ENCODE measurements around the gene MAGOH.
A peak's percentile ranks its signal among the peaks of the same experiment; 100 is the strongest.
"Not testable (repeated sequence)": the region's sequence is repeated elsewhere in the genome, so short reads cannot be mapped to it uniquely, and the experiment has no call there.

Gene MAGOH

DNA sequence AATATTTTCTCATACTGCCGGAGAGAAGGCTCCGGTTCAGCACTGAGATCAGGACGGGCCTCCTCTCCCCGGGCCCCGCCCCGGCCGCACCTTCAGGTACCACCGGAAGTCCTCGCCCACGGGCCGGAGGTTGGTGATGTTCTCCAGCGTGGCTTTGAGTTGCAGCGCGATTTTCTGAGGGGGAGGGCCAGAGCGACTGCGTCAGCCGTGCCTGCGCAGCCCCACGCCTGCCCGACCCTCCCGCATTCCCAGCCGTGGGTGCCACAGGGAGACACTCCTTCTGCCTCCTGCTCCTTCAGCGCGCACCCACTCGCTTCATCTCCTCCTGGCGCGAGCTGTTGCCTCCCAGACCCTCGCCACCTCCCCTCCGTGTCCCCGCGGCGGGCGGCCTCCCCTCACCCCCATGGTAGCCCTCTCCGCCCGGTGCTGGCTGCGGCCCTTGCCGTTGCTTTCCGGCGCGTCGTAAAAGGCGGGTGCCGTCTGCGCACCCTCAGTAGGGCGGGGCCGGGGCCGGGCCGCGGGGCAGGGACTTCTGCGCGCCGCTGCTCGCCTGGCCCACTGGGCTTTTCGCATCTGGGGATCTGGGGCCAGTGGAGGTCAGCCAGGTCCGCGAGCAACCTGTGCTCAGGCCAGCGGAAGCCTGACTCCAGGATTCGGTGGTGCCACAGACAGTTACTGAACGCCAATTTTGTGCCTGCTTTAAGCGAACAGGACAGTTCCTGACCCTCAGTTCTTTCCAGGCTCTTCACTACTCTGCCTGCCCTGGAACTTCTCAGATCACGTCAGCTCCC lies 18.0 kb downstream of the MAGOH start, which contains the start of gene CZIB:
TSS of gene CZIB (minus strand) at position 464 of the 791 bp plus-strand sequence. CDS start at position 405, 59 bp downstream.
- DNase-seq (ENCODE audit: low read depth in 2 of 2) = peak in 1 of 2 experiments; percentile 61

GRCh38 chr1:53219711-53220110 lies 18.6 kb downstream of the MAGOH start:
- DNase-seq (ENCODE audit: low read depth in 2 of 2) = no peak

GRCh38 chr1:53218201-53218600 lies 20.1 kb downstream of the MAGOH start:
- no peak for DNase-seq (ENCODE audit: low read depth in 2 of 2)

- DNase-seq (ENCODE audit: low read depth in 2 of 2) = no peak
Observed at GRCh38 chr1:53214376-53214940, 23.9 kb downstream of the MAGOH start.

DNA sequence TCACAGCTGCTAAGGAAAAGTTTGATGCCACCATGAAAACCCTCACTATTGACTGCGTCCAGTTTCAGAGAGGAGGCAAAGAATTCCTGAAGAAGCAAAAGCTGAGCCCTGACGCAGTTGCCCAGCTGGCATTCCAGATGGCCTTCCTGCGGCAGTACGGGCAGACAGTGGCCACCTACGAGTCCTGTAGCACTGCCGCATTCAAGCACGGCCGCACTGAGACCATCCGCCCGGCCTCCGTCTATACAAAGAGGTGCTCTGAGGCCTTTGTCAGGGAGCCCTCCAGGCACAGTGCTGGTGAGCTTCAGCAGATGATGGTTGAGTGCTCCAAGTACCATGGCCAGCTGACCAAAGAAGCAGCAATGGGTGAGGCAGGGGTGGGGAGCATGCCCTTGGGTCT lies 27.4 kb downstream of the MAGOH start:
- no peak for DNase-seq (ENCODE audit: low read depth in 2 of 2)

DNA sequence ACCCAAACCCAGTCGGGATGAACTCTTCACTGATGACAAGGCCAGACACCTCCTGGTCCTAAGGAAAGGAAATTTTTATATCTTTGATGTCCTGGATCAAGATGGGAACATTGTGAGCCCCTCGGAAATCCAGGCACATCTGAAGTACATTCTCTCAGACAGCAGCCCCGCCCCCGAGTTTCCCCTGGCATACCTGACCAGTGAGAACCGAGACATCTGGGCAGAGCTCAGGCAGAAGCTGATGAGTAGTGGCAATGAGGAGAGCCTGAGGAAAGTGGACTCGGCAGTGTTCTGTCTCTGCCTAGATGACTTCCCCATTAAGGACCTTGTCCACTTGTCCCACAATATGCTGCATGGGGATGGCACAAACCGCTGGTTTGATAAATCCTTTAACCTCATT lies 28.0 kb downstream of the MAGOH start:
- no peak for DNase-seq (ENCODE audit: low read depth in 2 of 2)

DNA sequence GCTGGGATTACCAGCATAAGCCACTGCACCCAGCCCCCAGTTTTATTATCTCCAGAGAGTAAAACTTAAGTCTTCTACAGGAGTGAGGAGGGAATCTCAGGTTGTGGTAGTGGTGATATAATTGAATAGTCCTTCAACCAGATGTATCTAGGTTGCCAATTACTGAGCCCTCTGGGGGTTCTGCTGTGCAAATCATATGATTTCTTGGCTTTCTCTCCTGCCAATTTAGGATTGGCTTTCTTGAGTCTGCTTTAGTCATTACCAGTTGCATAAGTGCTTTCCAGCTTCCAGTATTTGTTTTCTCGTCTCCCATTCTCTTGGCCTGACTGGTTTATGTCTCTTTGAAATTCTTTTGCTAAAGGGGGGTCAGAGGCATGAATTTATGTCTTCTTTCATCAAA lies 30.6 kb downstream of the MAGOH start:
- no peak for DNase-seq (ENCODE audit: low read depth in 2 of 2)

- no peak for DNase-seq (ENCODE audit: low read depth in 2 of 2)
Observed at GRCh38 chr1:53206735-53207379, 31.5 kb downstream of the MAGOH start.

DNA sequence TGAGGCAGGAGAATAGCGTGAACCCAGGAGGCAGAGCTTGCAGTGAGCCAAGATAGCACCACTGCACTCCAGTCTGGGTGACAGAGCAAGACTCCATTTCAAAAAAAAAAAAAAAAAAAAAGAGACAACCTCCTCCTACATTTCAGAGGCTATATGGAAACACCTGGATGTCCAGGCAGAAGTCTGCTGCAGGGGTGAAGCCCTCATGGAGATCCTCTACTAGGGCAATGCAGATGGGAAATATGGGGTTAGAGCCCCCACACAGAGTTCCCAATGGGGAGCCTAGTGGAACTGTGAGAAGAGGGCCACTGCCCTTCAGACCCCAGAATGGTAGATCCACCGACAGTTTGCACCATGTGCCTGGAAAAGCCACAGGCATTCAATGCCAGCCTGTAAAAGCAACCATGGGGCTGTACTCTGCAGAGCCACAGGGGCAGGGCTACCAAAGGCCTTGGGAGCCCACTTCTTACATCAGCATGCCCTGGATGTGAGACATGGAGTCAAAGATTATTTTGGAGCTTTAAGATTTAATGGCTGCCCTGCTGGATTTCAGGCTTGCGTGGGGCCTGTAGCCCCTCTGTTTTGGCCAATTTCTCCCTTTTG lies 32.1 kb downstream of the MAGOH start:
- DNase-seq (ENCODE audit: low read depth in 2 of 2) = not testable (repeated sequence)

DNA sequence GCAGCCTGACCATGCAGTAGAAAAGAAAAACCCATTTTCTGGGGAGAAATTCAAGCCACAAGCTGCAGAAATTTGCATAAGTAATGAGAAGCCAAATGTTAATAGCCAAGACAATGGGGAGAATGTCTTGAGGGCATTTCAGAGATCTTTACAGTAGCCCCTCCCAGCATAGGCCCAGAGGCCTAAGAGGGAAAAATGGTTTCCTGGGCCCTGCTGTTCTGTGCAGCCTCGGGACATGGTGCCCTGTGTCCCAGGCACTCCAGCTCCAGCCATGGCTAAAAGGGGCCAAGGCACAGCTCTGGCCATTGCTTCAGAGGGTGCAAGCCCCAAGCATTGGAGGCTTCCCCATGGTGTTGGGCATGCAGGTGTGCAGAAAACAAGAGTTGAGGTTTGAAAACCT lies 32.8 kb downstream of the MAGOH start:
- DNase-seq (ENCODE audit: low read depth in 2 of 2) = not testable (repeated sequence)

DNA sequence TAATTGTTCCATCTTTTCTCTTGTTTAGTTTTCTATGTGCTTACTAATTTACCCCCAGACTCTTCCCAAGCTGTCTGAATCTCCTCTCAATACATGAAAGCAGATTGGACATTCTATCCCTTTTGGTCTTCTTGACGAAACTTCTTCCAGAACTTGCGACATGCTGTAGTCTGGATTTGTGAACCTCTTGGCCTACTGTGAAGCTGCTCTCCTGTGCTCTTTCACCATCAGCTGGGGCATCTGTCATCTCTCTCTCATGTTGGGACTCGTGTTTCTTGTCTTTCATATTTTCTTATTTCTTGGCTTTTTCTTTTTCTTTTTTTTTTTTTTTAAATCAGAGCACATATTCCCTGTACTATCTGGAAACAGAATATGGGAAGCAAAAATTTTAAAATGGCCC lies 34.9 kb downstream of the MAGOH start:
- DNase-seq (ENCODE audit: low read depth in 2 of 2) = no peak

DNA sequence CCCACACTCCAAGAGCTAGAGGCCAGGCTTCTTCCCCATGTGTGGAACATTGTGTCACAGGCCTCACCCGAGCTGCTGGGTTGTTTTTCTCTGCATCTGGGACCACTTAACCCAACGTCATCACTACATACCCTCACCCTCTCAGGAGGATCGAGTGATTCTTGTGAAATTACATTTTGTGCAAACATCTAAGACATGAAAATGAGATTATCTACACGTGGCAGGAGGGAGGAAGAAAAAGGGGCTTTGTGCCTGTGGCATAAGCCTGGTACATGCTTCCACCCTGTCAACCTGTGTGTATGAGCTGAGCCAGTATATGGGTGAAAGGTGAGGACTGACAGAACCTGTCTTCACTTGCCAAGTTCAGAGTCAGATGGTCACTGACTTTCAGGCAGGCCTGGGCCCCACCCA lies 40.1 kb downstream of the MAGOH start:
- peak; percentile 71 to 72 for DNase-seq (ENCODE audit: low read depth in 2 of 2)

- no peak for DNase-seq (ENCODE audit: low read depth in 2 of 2)
Observed at GRCh38 chr1:53197291-53198200, 40.8 kb downstream of the MAGOH start.

DNA sequence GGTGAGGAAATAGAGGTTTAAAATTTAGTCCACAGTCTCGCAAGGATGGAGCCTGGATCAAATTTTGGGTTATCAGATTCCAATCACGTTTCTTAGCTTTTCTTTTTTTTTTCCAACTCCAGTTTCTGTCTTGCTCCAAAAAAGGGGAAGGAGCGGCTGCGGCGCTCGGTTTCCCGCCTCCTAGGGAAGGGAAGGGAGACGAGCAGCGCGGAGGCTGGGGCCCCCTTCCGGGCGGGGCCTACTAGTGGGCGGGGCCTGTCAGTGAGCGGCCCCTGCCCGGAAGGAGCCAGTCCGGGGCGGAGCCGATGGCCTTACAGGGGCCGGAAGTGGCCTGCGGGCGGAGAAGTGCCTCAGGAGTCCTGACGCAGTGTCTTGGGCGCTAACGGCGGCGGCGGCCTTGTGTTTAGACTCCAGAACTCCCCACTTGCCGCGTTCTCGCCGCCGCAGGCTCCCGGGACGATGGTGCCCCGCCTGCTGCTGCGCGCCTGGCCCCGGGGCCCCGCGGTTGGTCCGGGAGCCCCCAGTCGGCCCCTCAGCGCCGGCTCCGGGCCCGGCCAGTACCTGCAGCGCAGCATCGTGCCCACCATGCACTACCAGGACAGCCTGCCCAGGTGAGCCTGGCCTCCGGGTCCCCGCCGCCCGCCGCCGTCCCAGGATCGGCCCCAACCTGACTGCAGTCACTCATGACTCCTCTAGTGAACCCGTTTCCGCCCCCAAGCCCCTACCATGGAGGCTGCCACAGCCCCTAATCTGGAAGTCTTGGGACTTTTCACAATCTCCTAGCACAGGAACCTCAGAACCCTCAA lies 41.6 kb downstream of the MAGOH start, which contains the start of gene CPT2:
TSS of gene CPT2 (plus strand) at position 340 of the 806 bp plus-strand sequence. CDS start at position 460, 120 bp downstream.
- peak; percentile 76 to 78 for DNase-seq (ENCODE audit: low read depth in 2 of 2)

DNA sequence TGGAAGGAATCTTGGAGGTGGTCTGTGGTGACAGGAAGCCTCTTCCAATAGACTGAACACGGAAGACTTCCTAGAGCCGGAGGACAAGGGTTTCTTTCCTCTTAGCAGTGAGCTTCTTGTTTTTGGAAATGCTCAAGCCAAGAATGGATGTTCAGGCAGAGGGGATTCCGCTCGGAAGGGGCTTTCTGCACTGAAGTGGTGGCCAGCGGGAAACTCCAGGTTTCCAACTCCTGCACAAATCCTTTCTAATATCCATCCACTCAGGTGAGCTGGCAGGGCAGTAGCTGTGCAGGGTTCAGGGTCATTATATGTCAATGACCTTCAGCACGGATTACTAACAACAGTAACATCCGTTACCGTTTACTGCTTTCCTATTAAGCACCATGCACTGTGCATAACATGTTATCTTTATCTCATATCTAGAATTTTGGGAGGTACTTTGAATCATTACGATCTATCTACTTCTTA lies 42.3 kb downstream of the MAGOH start:
- no peak for DNase-seq (ENCODE audit: low read depth in 2 of 2)

GRCh38 chr1:53195246-53196016 lies 42.9 kb downstream of the MAGOH start:
- DNase-seq (ENCODE audit: low read depth in 2 of 2) = no peak

DNA sequence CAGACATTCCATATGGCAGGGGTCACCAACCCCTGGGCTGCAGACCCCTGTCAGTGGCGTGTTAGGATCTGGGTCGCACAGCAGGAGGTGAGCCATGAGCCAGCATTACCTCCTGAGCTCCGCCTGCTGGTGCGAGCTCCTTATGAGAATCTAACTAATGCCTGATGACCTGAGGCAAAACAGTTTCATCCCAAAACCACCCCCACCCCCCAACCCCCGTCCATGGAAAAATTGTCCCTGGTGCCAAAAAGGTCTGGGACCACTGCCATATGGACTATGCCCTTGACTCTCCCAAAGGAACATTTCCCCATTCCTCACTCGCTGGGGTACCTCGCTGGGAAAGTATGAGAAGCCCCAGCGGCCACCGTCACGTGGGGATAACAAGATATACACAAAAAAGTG lies 48.1 kb downstream of the MAGOH start:
- DNase-seq (ENCODE audit: low read depth in 2 of 2) = no peak

- no peak for DNase-seq (ENCODE audit: low read depth in 2 of 2)
Observed at GRCh38 chr1:53189061-53189460, 49.3 kb downstream of the MAGOH start.

- DNase-seq (ENCODE audit: low read depth in 2 of 2) = no peak
Observed at GRCh38 chr1:53188099-53188498, 50.2 kb downstream of the MAGOH start.
